Heart right ventricle (tissue), 16 donors: ENCODE data around the gene ACSL6. TPM values are rescaled to one million over a fixed set of nuclear protein-coding genes. Genes with fewer than 3 reads are reported as not detected.

Experiments
- ATAC-seq, 8 donors: fragments of 200-7000 bp; cut with Tn5 transposase; one replicate each; pipeline ENCODE4 v1.9.1; 2020; ENCODE audit warnings: mild to moderate bottlenecking in 8 of 8, moderate library complexity in 8 of 8, moderate number of reproducible peaks in 1 of 8
- DNase-seq, 2 donors: peaks; one replicate each; pipeline ENCODE4 v3.0.0-alpha.2; 2020
- H3K27ac ChIP-seq, 10 donors: fragments of 200-600 bp; sonication (generic) in 2 of 10; one replicate each; pipeline versions ENCODE4 v1.5.0 to v1.8.0; 2020 to 2022; ENCODE audit warnings: mild to moderate bottlenecking in 3 of 10
- H3K27me3 ChIP-seq, 7 donors: fragments of 200-600 bp; one replicate each; pipeline ENCODE4 v1.8.0; 2021 to 2022; ENCODE audit warnings: mild to moderate bottlenecking in 2 of 7
- H3K36me3 ChIP-seq, 9 donors: fragments of 200-600 bp; sonication (generic) in 1 of 9; one replicate each; pipeline versions ENCODE4 v1.5.0 to v1.8.0; 2020 to 2022; ENCODE audit warnings: mild to moderate bottlenecking in 2 of 9
- H3K4me1 ChIP-seq, 9 donors: fragments of 200-600 bp; sonication (generic) in 1 of 9; one replicate each; pipeline versions ENCODE4 v1.5.0 to v1.8.0; 2020 to 2022; ENCODE audit warnings: mild to moderate bottlenecking in 4 of 9
- H3K4me3 ChIP-seq, 10 donors: fragments of 200-600 bp; sonication (generic) in 2 of 10; one replicate each; pipeline versions ENCODE4 v1.5.0 to v1.8.0; 2020 to 2022; ENCODE audit warnings: mild to moderate bottlenecking in 7 of 10, moderate library complexity in 2 of 10
- H3K9me3 ChIP-seq, 11 donors: fragments of 200-600 bp in 10 of 11; sonication (generic) in 2 of 11; one replicate each; pipeline versions ENCODE4 v1.5.0 to v1.8.0; 2013 to 2022; ENCODE audit warnings: mild to moderate bottlenecking in 2 of 11, control low read depth in 1 of 11, moderate library complexity in 1 of 11
- CTCF ChIP-seq, 9 donors: fragments of 200-600 bp; sonication (generic) in 2 of 9; IDR thresholded peaks; one replicate each; pipeline versions ENCODE4 v1.5.0 to v1.8.0; 2021 to 2022; ENCODE audit warnings: antibody characterized with exemption in 9 of 9, mild to moderate bottlenecking in 5 of 9, moderate library complexity in 1 of 9
- whole genome bisulfite sequencing, 2 donors: extraction: QIAGEN DNeasy Blood & Tissue Kit; methylation state at CpG; one replicate each; pipeline ENCODE4 v1.1.7; 2013; ENCODE audit warnings: inconsistent platforms in 1 of 2; 5-methylcytosine and 5-hydroxymethylcytosine counted together
- intact Hi-C, 10 donors: fragments of 100-400 bp; cut with DNase I; formaldehyde crosslinking; loops; one replicate each; pipeline versions ENCODE4 v1.11.1 to v1.14.2; 2022
- polyA plus RNA-seq, 2 donors: library from polyadenylated mRNA; stranded (reverse); fragments of 200-250 nt; gene quantifications; one replicate each; pipeline ENCODE4 v1.2.3, GENCODE V29; 2013
- total RNA-seq, 10 donors: library from RNA; stranded (reverse); fragmentation: NEBNext Ultra II Directional in 3 of 10; extraction: Animal tissue kit (Norgen Biotek cat#: 25700) in 3 of 10; gene quantifications; one replicate each; pipeline versions ENCODE4 v1.2.1 to v1.2.4, GENCODE V29; 2021 to 2023
- donor health status: Arrhythmogenic right ventricular cardiomyopathy.
- donor health status: ischemic (EF 13 %, LVEDD 7.1; RV severe dilation, severe dysfunction).
- donor health status: healthy with polysubstance abuse.
- donor health status: DM: no; HTN: yes; CAD: no.
- donor health status: DM: no; HTN: no; CAD: no.
- donor health status: ischemic (EF 25% LVEDD 6.9; RV normal size, moderate dysfunction).
- donor health status: ischemic (EF 25% LVEDD 5.7; RV mildly dilated, moderate dysfunction).
- donor health status: healthy.
- donor health status: DM: yes; HTN: yes; CAD: no.
- donor health status: Ischemic cardiomyopathy.
- donor health status: ischemic (EF 35%, LVEDD 5.7; RV mildly dilated, moderate dysfunction).
- donor health status: nonischemic (EF 11% LVEDD 7.7; RV severe dilation, severe dysfunction).
- donor health status: DM: yes; HTN: yes; CAD: no.
- donor health status: PGD.
- donor health status: ischemic (EF 29% LVEDD 5.4; RV normal size, mild dysfunction).
- donor health status: nonischemic (EF 23%, LVEDD 6.1; RV moderate dilation, normal function).

ACSL6 gene
- total and polyA plus RNA-seq, 12 donors = 0.26 to 7.0 (median 3.0) TPM

- intact Hi-C loops = no loop called here
- H3K4me3 ChIP-seq = no peak overlapping the region
- no peak overlapping the region for H3K27ac ChIP-seq
- ATAC-seq = no peak
- no peaks in the 10 kb centered on the region for H3K4me1 ChIP-seq
- DNase-seq = no peak
- TF ChIP-seq CTCF (IDR thresholded peaks at IDR 0.05) = no peak
- 76 to 81% methylated on average over 4 of the region's 4 CpGs for WGBS, 2 donors
- no peaks in the 10 kb centered on the region for H3K36me3 ChIP-seq
- H3K27me3 ChIP-seq = peaks cover 0 to 12% (median 0%) of the 10 kb centered on the region in 7 donors
- peaks cover 0 to 11% (median 0%) of the 10 kb centered on the region in 11 donors for H3K9me3 ChIP-seq
Measured at GRCh38 chr5:132029609-132030330, 18.3 kb upstream of the ACSL6 start.

- no peak for TF ChIP-seq CTCF (IDR thresholded peaks at IDR 0.05)
- no peaks in the 10 kb centered on the region for H3K36me3 ChIP-seq
- H3K9me3 ChIP-seq = no peaks in the 10 kb centered on the region
- intact Hi-C loops = no loop called here
- H3K27ac ChIP-seq = no peak overlapping the region
- 71 to 84% methylated on average over 2 of the region's 2 CpGs for WGBS, 2 donors
- peaks cover 0 to 15% (median 5%) of the 10 kb centered on the region in 7 donors for H3K27me3 ChIP-seq
- DNase-seq (no peak), ATAC-seq (no peak)
- no peaks in the 10 kb centered on the region for H3K4me1 ChIP-seq
- no peak overlapping the region for H3K4me3 ChIP-seq
Measured at GRCh38 chr5:132027027-132027426, 15.6 kb upstream of the ACSL6 start.

GRCh38 chr5:132026516-132027008 lies 15.1 kb upstream of the ACSL6 start:
- ATAC-seq (no peak), DNase-seq (no peak)
- 67 to 70% methylated on average over 5 of the region's 5 CpGs for WGBS, 2 donors
- H3K27ac ChIP-seq = no peak overlapping the region
- no peaks in the 10 kb centered on the region for H3K36me3 ChIP-seq
- intact Hi-C loops = no loop called here
- peaks cover 0 to 19% (median 5%) of the 10 kb centered on the region in 7 donors for H3K27me3 ChIP-seq
- no peaks in the 10 kb centered on the region for H3K9me3 ChIP-seq
- no peak overlapping the region for H3K4me3 ChIP-seq
- H3K4me1 ChIP-seq = no peaks in the 10 kb centered on the region
- TF ChIP-seq CTCF (IDR thresholded peaks at IDR 0.05) = no peak

- peaks cover 0 to 1% (median 0%) of the 10 kb centered on the region in 9 donors for H3K4me1 ChIP-seq
- ATAC-seq (no peak), DNase-seq (no peak)
- H3K36me3 ChIP-seq = no peaks in the 10 kb centered on the region
- peaks cover 0 to 23% (median 7%) of the 10 kb centered on the region in 7 donors for H3K27me3 ChIP-seq
- H3K27ac ChIP-seq = no peak overlapping the region
- no peak overlapping the region for H3K4me3 ChIP-seq
- 74 to 75% methylated on average over 7 of the region's 7 CpGs for WGBS, 2 donors
- no peak for TF ChIP-seq CTCF (IDR thresholded peaks at IDR 0.05)
- intact Hi-C loops = no loop called here
- no peaks in the 10 kb centered on the region for H3K9me3 ChIP-seq
Measured at GRCh38 chr5:132025403-132025971, 14.0 kb upstream of the ACSL6 start.
